Activated CD8-positive, alpha-beta memory T cell treated with anti-CD3 and anti-CD28 coated beads, Interleukin-2, amount 50 U/mL, for 24 hours (primary cell): ENCODE data around the gene CITED1.

ENCODE experiments used
- DNase-seq: peaks from one replicate; pipeline ENCODE4 v3.0.0-alpha.2; 2020; ENCODE audit errors: extremely low read depth

Gene CITED1

GRCh38 chrX:72308566-72309296, 3.0 kb upstream of the CITED1 start:
- DNase-seq, result no peak

- no peak for DNase-seq
Observed at GRCh38 chrX:72308209-72308565, 2.5 kb upstream of the CITED1 start.

- DNase-seq, result no peak
Observed at GRCh38 chrX:72307646-72308051, 1.9 kb upstream of the CITED1 start.

- no peak for DNase-seq
Observed at GRCh38 chrX:72306851-72307645, 1.3 kb upstream of the CITED1 start.

GRCh38 chrX:72306085-72306801, 529 bp upstream of the CITED1 start:
- no peak for DNase-seq

GRCh38 chrX:72304877-72305276, 837 bp downstream of the CITED1 start:
- no peak for DNase-seq

- DNase-seq, result no peak
Observed at GRCh38 chrX:72301781-72302180, 3.9 kb downstream of the CITED1 start.

- no peak for DNase-seq
Observed at GRCh38 chrX:72299891-72300630, 5.7 kb downstream of the CITED1 start.

GRCh38 chrX:72297953-72298730, 7.6 kb downstream of the CITED1 start:
- DNase-seq, result no peak

GRCh38 chrX:72296991-72297390, 8.7 kb downstream of the CITED1 start:
- no peak for DNase-seq

GRCh38 chrX:72295745-72296144, 10.0 kb downstream of the CITED1 start:
- DNase-seq, result no peak

GRCh38 chrX:72294497-72294896, 11.2 kb downstream of the CITED1 start:
- no peak for DNase-seq

GRCh38 chrX:72282302-72282701, 23.4 kb downstream of the CITED1 start:
- DNase-seq, result no peak

GRCh38 chrX:72280321-72280845, 25.3 kb downstream of the CITED1 start:
- no peak for DNase-seq

- no peak for DNase-seq
Observed at GRCh38 chrX:72276478-72276953, 29.2 kb downstream of the CITED1 start.

- no peak for DNase-seq
Observed at GRCh38 chrX:72274526-72274925, 31.2 kb downstream of the CITED1 start.

- no peak for DNase-seq
Observed at GRCh38 chrX:72273718-72274117, 32.0 kb downstream of the CITED1 start.

- DNase-seq, result no peak
Observed at GRCh38 chrX:72272868-72273267, 32.8 kb downstream of the CITED1 start.

- DNase-seq, result no peak
Observed at GRCh38 chrX:72271812-72272211, 33.9 kb downstream of the CITED1 start.

GRCh38 chrX:72271091-72271788, 34.5 kb downstream of the CITED1 start:
- DNase-seq, result no peak
